OCI-LY3 (cell line): ENCODE data around the gene DISP2.
A peak's percentile ranks its signal among the peaks of the same experiment; 100 is the strongest.

Experiments used
- H2AFZ ChIP-seq: fragments of 200-600, 300-600 bp; shearing (Covaris generic); 2 replicates; pipeline ENCODE4 v1.6.0; 2014; ENCODE audit warnings: antibody characterized with exemption, low read depth, low read length
- H3K27ac ChIP-seq: fragments of 200-600, 300-600 bp; sonication (generic); 2 replicates; pipeline ENCODE4 v1.5.1; 2014; ENCODE audit warnings: mild to moderate bottlenecking, low read length, moderate library complexity, mixed read lengths
- H3K27me3 ChIP-seq: fragments of 200-600, 300-600 bp; sonication (generic); 2 replicates; pipeline ENCODE4 v1.6.1; 2014; ENCODE audit warnings: low read depth, low read length, mixed read lengths
- H3K36me3 ChIP-seq: fragments of 200-600, 300-600 bp; sonication (generic); replicated peaks from 2 replicates; pipeline ENCODE3; 2014; ENCODE audit warnings: low read depth, low read length, mixed read lengths
- H3K4me1 ChIP-seq: fragments of 300-600, 200-600 bp; sonication (generic); 2 replicates; pipeline ENCODE4 v1.6.1; 2014; ENCODE audit warnings: low read length, mixed read lengths
- H3K4me2 ChIP-seq: fragments of 200-600, 300-600 bp; sonication (generic); 2 replicates; pipeline ENCODE4 v1.6.1; 2014; ENCODE audit warnings: low read length, mixed read lengths
- H3K4me3 ChIP-seq: fragments of 300-600, 200-600 bp; sonication (generic); 2 replicates; pipeline ENCODE4 v1.5.1; 2014; ENCODE audit warnings: antibody characterized with exemption, mild to moderate bottlenecking, low read length, moderate library complexity
- H3K79me2 ChIP-seq: fragments of 300-600, 200-600 bp; shearing (Covaris generic); 2 replicates; pipeline ENCODE4 v1.6.1; 2014; ENCODE audit warnings: mild to moderate bottlenecking, low read length, mixed read lengths
- H3K9ac ChIP-seq: fragments of 300-600, 200-600 bp; shearing (Covaris generic); 2 replicates; pipeline ENCODE4 v1.6.0; 2014; ENCODE audit warnings: mild to moderate bottlenecking, low read length, moderate library complexity
- H3K9me3 ChIP-seq: fragments of 200-600, 300-600 bp; shearing (Covaris generic); 2 replicates; pipeline ENCODE4 v1.6.1; 2014; ENCODE audit warnings: low read length, mixed read lengths; ENCODE audit not compliant: insufficient read depth
- H4K20me1 ChIP-seq: fragments of 200-600, 300-600 bp; sonication (generic); 2 replicates; pipeline ENCODE4 v1.6.1; 2016; ENCODE audit warnings: low read length, mixed read lengths; ENCODE audit not compliant: insufficient read depth
- EZH2phosphoT487 ChIP-seq: fragments of 200-600 bp; shearing (Covaris generic); IDR thresholded peaks from 2 replicates; pipeline ENCODE4 v1.6.1; 2018; ENCODE audit warnings: antibody characterized with exemption, mixed run types, low read depth
- TF ChIP-seq, protein P1 (sequence below): fragments of 200-600, 300-600 bp; sonication (generic); IDR thresholded peaks from 2 replicates; pipeline ENCODE4 v1.5.1; 2014; ENCODE audit warnings: antibody characterized with exemption, low read length, low read depth

DISP2 gene

GRCh38 chr15:40334941-40335795, 22.9 kb upstream of the DISP2 start:
- Histone ChIP-seq H3K9me3 (no peaks in the 10 kb centered on the region), H3K4me2 (no peak overlapping the region), H3K9ac (no peak overlapping the region), H3K27ac (no peak overlapping the region), H4K20me1 (no peaks in the 10 kb centered on the region), H2AFZ (no peak overlapping the region), H3K27me3 (no peaks in the 10 kb centered on the region), H3K79me2 (no peaks in the 10 kb centered on the region), H3K4me3 (no peak overlapping the region), H3K4me1 (peaks cover 32% of the 10 kb centered on the region), H3K36me3 (peaks cover 4% of the 10 kb centered on the region)
- TF ChIP-seq, protein P1, sequence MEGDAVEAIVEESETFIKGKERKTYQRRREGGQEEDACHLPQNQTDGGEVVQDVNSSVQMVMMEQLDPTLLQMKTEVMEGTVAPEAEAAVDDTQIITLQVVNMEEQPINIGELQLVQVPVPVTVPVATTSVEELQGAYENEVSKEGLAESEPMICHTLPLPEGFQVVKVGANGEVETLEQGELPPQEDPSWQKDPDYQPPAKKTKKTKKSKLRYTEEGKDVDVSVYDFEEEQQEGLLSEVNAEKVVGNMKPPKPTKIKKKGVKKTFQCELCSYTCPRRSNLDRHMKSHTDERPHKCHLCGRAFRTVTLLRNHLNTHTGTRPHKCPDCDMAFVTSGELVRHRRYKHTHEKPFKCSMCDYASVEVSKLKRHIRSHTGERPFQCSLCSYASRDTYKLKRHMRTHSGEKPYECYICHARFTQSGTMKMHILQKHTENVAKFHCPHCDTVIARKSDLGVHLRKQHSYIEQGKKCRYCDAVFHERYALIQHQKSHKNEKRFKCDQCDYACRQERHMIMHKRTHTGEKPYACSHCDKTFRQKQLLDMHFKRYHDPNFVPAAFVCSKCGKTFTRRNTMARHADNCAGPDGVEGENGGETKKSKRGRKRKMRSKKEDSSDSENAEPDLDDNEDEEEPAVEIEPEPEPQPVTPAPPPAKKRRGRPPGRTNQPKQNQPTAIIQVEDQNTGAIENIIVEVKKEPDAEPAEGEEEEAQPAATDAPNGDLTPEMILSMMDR, result no peak
- no peak for TF ChIP-seq EZH2phosphoT487

GRCh38 chr15:40335938-40336743, 21.9 kb upstream of the DISP2 start:
- no peaks in the 10 kb centered on the region for H3K27me3 ChIP-seq
- H3K36me3 ChIP-seq, result peaks cover 4% of the 10 kb centered on the region
- no peak for TF ChIP-seq EZH2phosphoT487
- TF ChIP-seq, protein P1, result no peak
- peak overlapping the region; percentile 47 for H3K9ac ChIP-seq
- H4K20me1 ChIP-seq, result no peaks in the 10 kb centered on the region
- H3K79me2 ChIP-seq, result no peaks in the 10 kb centered on the region
- peak overlapping the region; percentile 79 for H3K4me2 ChIP-seq
- peak overlapping the region; percentile 76 for H3K4me3 ChIP-seq
- H3K4me1 ChIP-seq, result peaks cover 27% of the 10 kb centered on the region
- no peaks in the 10 kb centered on the region for H3K9me3 ChIP-seq
- H2AFZ ChIP-seq, result peak overlapping the region; percentile 75
- no peak overlapping the region for H3K27ac ChIP-seq

DNA sequence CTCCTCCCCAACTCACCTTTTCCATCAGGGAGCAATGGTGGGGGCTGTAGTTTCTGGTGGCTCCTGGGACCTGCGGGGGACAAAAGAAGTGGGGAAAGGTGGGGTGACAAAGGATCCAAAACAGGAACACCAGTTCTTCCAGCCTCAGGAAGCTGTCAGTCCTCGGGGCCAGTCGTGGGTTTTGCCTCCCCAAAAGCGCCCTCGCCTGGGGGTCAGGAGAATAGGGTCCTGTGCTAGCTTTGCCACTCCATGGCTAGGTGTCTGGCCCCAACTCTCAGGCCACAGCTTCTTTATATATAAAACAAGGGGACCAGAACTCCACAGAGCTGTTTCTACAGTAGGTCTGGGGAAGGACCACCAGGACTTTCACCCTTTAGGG, 21.3 kb upstream of the DISP2 start:
- Histone ChIP-seq H3K79me2 (no peaks in the 10 kb centered on the region), H3K9ac (peak overlapping the region; percentile 47), H4K20me1 (no peaks in the 10 kb centered on the region), H3K4me2 (peak overlapping the region; percentile 79), H3K27me3 (no peaks in the 10 kb centered on the region), H3K27ac (no peak overlapping the region), H3K9me3 (no peaks in the 10 kb centered on the region), H3K4me3 (peak overlapping the region; percentile 76), H3K36me3 (no peaks in the 10 kb centered on the region), H2AFZ (peak overlapping the region; percentile 75), H3K4me1 (peaks cover 27% of the 10 kb centered on the region)
- TF ChIP-seq EZH2phosphoT487, result no peak
- TF ChIP-seq, protein P1, result peak; percentile 77

GRCh38 chr15:40337597-40337996, 20.4 kb upstream of the DISP2 start:
- H3K9me3 ChIP-seq, result no peaks in the 10 kb centered on the region
- no peak overlapping the region for H3K27ac ChIP-seq
- H2AFZ ChIP-seq, result 0 out of 2 replicates have a peak overlapping the region, but pooled peaks have one; percentile 10
- no peaks in the 10 kb centered on the region for H3K79me2 ChIP-seq
- no peaks in the 10 kb centered on the region for H4K20me1 ChIP-seq
- no peak for TF ChIP-seq EZH2phosphoT487
- TF ChIP-seq, protein P1, result no peak
- peaks cover 27% of the 10 kb centered on the region for H3K4me1 ChIP-seq
- no peaks in the 10 kb centered on the region for H3K36me3 ChIP-seq
- no peak overlapping the region for H3K9ac ChIP-seq
- peak overlapping the region; percentile 39 for H3K4me3 ChIP-seq
- H3K4me2 ChIP-seq, result peak overlapping the region; percentile 71
- H3K27me3 ChIP-seq, result no peaks in the 10 kb centered on the region
